Ascending aorta (tissue), 2 donors: Measurements from ENCODE around the gene PINK1. TPM values are rescaled to one million over a fixed set of nuclear protein-coding genes. Genes with fewer than 3 reads are reported as not detected.

Experiments
- DNase-seq, 2 donors: peaks; one replicate each; pipeline ENCODE4 v3.0.0-alpha.2; 2019; ENCODE audit warnings: low spot score in 2 of 2
- H3K27ac ChIP-seq, 2 donors: fragments of 200-600 bp; sonication (generic); one replicate each; pipeline ENCODE4 v1.5.1; 2016 to 2017; ENCODE audit warnings: mild to moderate bottlenecking in 1 of 2
- H3K27me3 ChIP-seq: fragments of 200-600 bp; sonication (generic); one replicate; pipeline ENCODE4 v1.5.1; 2017
- H3K36me3 ChIP-seq, 2 donors: fragments of 200-600 bp; sonication (generic); one replicate each; pipeline ENCODE4 v1.5.1; 2016
- H3K4me1 ChIP-seq, 2 donors: fragments of 200-600 bp; sonication (generic); one replicate each; pipeline ENCODE4 v1.5.1; 2016 to 2017; ENCODE audit warnings: mild to moderate bottlenecking in 1 of 2
- H3K4me3 ChIP-seq, 2 donors: fragments of 200-600 bp; sonication (generic); one replicate each; pipeline ENCODE4 v1.5.1; 2016 to 2017; ENCODE audit warnings: mild to moderate bottlenecking in 1 of 2
- H3K9me3 ChIP-seq, 2 donors: fragments of 200-600 bp; sonication (generic); one replicate each; pipeline ENCODE4 v1.5.1; 2016
- intact Hi-C: fragments of 100-400 bp; cut with DNase I; formaldehyde crosslinking; loops from one replicate; pipeline ENCODE4 v1.15.1; 2023
- total RNA-seq: library from RNA; depleted of rRNA; stranded (reverse); fragments of >200 nt; gene quantifications from one replicate; pipeline ENCODE4 v1.1.0, GENCODE V29; 2016
- TF ChIP-seq, protein P1 (sequence below), 3 experiments: fragments of 200-600 bp in 2 of 3; fragments of 450-650 bp in 1 of 3; sonication (generic) in 2 of 3; IDR thresholded peaks; one replicate each; pipeline ENCODE4 v1.5.1; 2016 to 2019; ENCODE audit warnings: antibody characterized with exemption in 3 of 3, mild to moderate bottlenecking in 1 of 3, moderate library complexity in 1 of 3

Gene PINK1
- total RNA-seq, 1 donor from 2014 or later: 113 TPM

DNA sequence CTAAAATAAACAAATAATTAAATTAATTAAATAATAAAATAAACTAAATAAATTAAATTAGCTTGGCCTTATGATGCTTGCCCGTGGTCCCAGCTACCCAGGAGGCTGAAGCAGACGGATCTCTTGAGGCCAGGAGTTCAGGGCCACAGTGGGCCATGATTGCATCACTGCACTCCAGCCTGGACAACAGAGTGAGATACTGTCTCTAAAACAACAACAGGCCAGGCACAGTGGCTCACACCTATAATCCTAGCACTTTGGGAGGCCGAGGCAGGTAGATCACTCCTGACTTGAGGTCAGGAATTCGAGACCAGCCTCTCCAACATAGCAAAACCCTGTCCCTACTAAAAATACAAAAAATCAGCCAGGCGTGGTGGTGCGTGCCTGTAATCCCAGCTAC lies 12.2 kb upstream of the PINK1 start:
- Histone ChIP-seq H3K27me3 (no peaks in the 10 kb centered on the region), H3K36me3 (no peaks in the 10 kb centered on the region), H3K4me3 (no peak overlapping the region), H3K4me1 (peaks cover under 1 to 3% of the 10 kb centered on the region in 2 donors), H3K9me3 (no peaks in the 10 kb centered on the region), H3K27ac (no peak overlapping the region)
- no peak for DNase-seq
- TF ChIP-seq, protein P1, sequence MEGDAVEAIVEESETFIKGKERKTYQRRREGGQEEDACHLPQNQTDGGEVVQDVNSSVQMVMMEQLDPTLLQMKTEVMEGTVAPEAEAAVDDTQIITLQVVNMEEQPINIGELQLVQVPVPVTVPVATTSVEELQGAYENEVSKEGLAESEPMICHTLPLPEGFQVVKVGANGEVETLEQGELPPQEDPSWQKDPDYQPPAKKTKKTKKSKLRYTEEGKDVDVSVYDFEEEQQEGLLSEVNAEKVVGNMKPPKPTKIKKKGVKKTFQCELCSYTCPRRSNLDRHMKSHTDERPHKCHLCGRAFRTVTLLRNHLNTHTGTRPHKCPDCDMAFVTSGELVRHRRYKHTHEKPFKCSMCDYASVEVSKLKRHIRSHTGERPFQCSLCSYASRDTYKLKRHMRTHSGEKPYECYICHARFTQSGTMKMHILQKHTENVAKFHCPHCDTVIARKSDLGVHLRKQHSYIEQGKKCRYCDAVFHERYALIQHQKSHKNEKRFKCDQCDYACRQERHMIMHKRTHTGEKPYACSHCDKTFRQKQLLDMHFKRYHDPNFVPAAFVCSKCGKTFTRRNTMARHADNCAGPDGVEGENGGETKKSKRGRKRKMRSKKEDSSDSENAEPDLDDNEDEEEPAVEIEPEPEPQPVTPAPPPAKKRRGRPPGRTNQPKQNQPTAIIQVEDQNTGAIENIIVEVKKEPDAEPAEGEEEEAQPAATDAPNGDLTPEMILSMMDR (IDR thresholded peaks at IDR 0.05): no peak
- intact Hi-C loops: no loop called here

DNA sequence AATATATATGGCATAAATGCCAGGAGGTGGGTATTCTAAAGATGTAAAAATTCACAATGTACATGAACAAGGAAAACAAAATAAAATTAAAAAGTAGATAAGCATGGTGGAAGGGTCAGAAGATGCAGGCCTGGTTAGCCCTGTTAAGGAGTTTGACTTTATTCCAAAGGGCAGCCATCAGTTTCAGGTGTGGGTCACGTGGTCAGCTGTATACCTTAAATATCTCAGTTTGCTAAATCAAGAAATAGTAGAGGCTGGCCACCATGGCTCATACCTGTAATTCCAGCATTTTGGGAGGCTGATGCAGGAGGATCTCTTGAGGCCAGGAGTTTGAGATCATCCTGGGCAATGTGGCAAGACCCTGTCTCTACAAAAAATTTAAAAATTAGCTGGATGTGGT lies 8.5 kb upstream of the PINK1 start:
- Histone ChIP-seq H3K27me3 (no peaks in the 10 kb centered on the region), H3K4me3 (no peak overlapping the region), H3K36me3 (no peaks in the 10 kb centered on the region), H3K27ac (no peak overlapping the region), H3K9me3 (no peaks in the 10 kb centered on the region), H3K4me1 (no peaks in the 10 kb centered on the region)
- intact Hi-C loops: no loop called here
- TF ChIP-seq, protein P1 (IDR thresholded peaks at IDR 0.05): no peak
- no peak for DNase-seq

DNA sequence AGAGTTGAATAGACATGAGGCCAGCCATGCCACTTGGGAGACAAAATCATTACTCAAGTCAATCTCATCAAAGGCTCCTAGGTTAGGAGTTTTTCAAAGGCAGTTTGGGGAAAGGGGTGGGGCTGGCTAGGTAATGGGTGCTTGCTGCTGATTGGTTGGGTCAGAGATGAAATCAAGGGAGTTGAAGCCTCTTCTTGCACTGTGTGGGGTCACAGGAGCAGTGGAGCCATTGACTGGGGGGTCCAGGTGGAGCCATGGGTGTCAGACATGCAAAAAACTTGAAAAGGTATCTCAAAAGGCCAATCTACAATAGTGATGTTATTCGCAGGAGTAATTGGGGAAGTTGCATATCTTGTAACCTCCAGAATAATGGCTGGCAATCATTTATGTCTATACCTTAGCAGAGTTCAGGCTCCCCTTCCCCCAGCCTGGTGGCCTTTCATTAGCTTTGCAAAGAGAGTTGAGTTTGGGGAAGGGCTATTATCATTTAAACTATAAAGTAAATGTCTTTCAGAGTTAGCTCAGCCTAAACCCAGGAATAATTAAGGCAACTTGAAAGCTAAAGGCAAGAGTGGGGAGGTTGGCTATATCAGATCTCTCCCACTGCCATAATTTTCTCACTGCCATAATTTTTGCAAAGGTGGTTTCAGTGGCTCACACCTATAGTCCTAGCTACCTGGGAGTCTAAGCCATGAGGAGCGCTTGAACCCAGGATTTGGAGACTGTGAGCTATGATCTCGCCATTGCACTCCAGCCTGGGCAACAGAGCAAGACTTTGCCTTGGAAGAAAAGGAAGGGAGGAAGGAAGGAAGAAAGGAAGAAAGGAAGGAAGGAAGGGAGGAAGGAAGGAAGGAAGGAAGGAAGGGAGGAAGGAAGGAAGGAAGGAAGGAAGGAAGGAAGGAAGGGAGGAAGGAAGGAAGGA lies 7.8 kb upstream of the PINK1 start:
- DNase-seq: no peak
- H3K36me3 ChIP-seq: no peaks in the 10 kb centered on the region
- no peaks in the 10 kb centered on the region for H3K4me1 ChIP-seq
- no peak overlapping the region for H3K27ac ChIP-seq
- no peak overlapping the region for H3K4me3 ChIP-seq
- H3K27me3 ChIP-seq: no peaks in the 10 kb centered on the region
- TF ChIP-seq, protein P1 (IDR thresholded peaks at IDR 0.05): no peak
- no peaks in the 10 kb centered on the region for H3K9me3 ChIP-seq
- intact Hi-C loops: no loop called here

DNA sequence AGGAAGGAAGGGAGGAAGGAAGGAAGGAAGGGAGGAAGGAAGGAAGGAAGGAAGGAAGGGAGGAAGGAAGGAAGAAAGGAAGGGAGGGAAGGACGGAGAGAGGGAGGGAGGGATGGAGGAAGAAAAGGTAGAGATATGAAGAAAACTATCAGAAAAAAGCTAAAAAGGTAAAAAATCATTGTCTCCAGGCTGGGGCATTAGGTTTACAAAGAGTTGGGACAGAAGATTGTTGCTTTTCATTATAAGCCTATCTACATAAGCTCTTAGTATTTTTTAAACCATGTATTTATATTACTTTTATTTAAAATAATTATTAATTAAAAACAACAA lies 7.2 kb upstream of the PINK1 start:
- Histone ChIP-seq H3K4me3 (no peak overlapping the region), H3K36me3 (no peaks in the 10 kb centered on the region), H3K4me1 (no peaks in the 10 kb centered on the region), H3K27me3 (no peaks in the 10 kb centered on the region), H3K27ac (no peak overlapping the region), H3K9me3 (no peaks in the 10 kb centered on the region)
- DNase-seq: no peak
- intact Hi-C loops: no loop called here
- TF ChIP-seq, protein P1 (IDR thresholded peaks at IDR 0.05): no peak

DNA sequence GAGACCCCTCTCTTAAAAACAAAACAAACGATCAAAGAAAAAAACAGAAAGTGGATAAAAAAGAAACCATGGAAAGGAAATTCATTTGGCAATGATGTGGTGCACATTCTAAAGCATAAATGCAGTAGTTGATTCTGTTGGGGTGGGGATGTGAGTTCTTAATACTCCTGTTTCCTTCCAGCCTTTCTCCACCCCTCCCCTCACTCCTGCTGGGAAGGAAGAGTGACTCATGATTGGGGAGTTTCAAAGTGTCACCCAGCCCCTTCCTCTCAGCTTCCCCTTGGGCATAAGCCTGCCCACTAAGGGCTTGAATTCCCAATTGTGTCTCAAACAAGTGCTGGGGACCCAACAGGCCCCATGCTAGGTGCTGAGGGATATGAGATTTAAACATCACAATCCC lies 6.7 kb upstream of the PINK1 start:
- Histone ChIP-seq H3K27ac (no peak overlapping the region), H3K36me3 (no peaks in the 10 kb centered on the region), H3K9me3 (no peaks in the 10 kb centered on the region), H3K27me3 (no peaks in the 10 kb centered on the region), H3K4me1 (no peaks in the 10 kb centered on the region), H3K4me3 (no peak overlapping the region)
- no peak for DNase-seq
- intact Hi-C loops: no loop called here
- TF ChIP-seq, protein P1 (IDR thresholded peaks at IDR 0.05): no peak
